WTC11 (cell line): ENCODE measurements around the gene BAIAP2L2. TPM values are rescaled to one million over a fixed set of nuclear protein-coding genes. Genes with fewer than 3 reads are reported as not detected.

Experiments used
- ATAC-seq: fragments of 200-7000 bp; cut with Tn5 transposase; 2 replicates; pipeline ENCODE4 v1.10.0; 2021; ENCODE audit warnings: mild to moderate bottlenecking, moderate library complexity
- CTCF ChIA-PET: fragments of 300-600 bp; sonication (Branson Sonifier 250); formaldehyde crosslinking; loops from one replicate; lab custom pipeline; 2021; ENCODE audit warnings: antibody characterized with exemption; lab: Charles Lee
- POLR2A ChIA-PET: fragments of 350-600 bp; sonication (Branson Sonifier 250); formaldehyde crosslinking; loops from one replicate; lab custom pipeline; 2021; ENCODE audit warnings: antibody characterized with exemption; lab: Charles Lee
- DNase-seq: peaks from one replicate; pipeline ENCODE4 v3.0.0; 2021; ENCODE audit warnings: low spot score
- H3K27ac Mint-ChIP-seq: 2 replicates; pipeline ENCODE4 v1.8.0; 2021; ENCODE audit warnings: mixed read lengths
- H3K27me3 Mint-ChIP-seq: 2 replicates; pipeline ENCODE4 v1.8.0; 2021; ENCODE audit warnings: low read depth, mild to moderate bottlenecking, moderate library complexity, mixed read lengths
- H3K36me3 Mint-ChIP-seq: 2 replicates; pipeline ENCODE4 v1.8.0; 2021; ENCODE audit warnings: mixed read lengths
- H3K4me1 Mint-ChIP-seq: 2 replicates; pipeline ENCODE4 v1.8.0; 2022; ENCODE audit warnings: mixed read lengths
- H3K4me3 Mint-ChIP-seq: 2 replicates; pipeline ENCODE4 v1.8.0; 2021; ENCODE audit warnings: mild to moderate bottlenecking, moderate library complexity, mixed read lengths
- H3K9me3 Mint-ChIP-seq: 2 replicates; pipeline ENCODE4 v1.8.0; 2021; ENCODE audit warnings: mixed read lengths
- CREB1 ChIP-seq: sonication (generic); formaldehyde crosslinking; IDR thresholded peaks from 2 replicates; pipeline ENCODE4 v1.8.0; 2023; ENCODE audit warnings: mild to moderate bottlenecking, missing genetic modification reagents
- FOXP1 ChIP-seq: sonication (generic); formaldehyde crosslinking; IDR thresholded peaks from 2 replicates; pipeline ENCODE4 v1.8.0; 2022; ENCODE audit warnings: missing genetic modification reagents, mild to moderate bottlenecking, moderate library complexity, borderline replicate concordance
- JUN ChIP-seq: sonication (generic); formaldehyde crosslinking; IDR thresholded peaks from 2 replicates; pipeline ENCODE4 v1.8.0; 2023; ENCODE audit warnings: mild to moderate bottlenecking, missing genetic modification reagents
- MYBL2 ChIP-seq: sonication (generic); formaldehyde crosslinking; IDR thresholded peaks from 2 replicates; pipeline ENCODE4 v1.8.1; 2023; ENCODE audit warnings: mild to moderate bottlenecking, moderate library complexity, missing genetic modification reagents
- SMAD4 ChIP-seq: sonication (generic); formaldehyde crosslinking; IDR thresholded peaks from 2 replicates; pipeline ENCODE4 v1.8.0; 2022; ENCODE audit warnings: mild to moderate bottlenecking, missing genetic modification reagents
- SP1 ChIP-seq: sonication (generic); formaldehyde crosslinking; conservative IDR thresholded peaks from 2 replicates; pipeline ENCODE4 v1.8.1; 2022; ENCODE audit warnings: missing genetic modification reagents
- TP53 ChIP-seq: sonication (generic); formaldehyde crosslinking; IDR thresholded peaks from 2 replicates; pipeline ENCODE4 v1.8.1; 2023; ENCODE audit warnings: mild to moderate bottlenecking, missing genetic modification reagents
- ZNF396 ChIP-seq: fragments of 250-450 bp; sonication (Bioruptor Pico); IDR thresholded peaks from 2 replicates; pipeline ENCODE4 v1.8.0; 2021; ENCODE audit warnings: mild to moderate bottlenecking, moderate library complexity, borderline replicate concordance
- total RNA-seq: library from RNA; stranded (reverse); gene quantifications from 3 replicates; pipeline ENCODE4 v1.2.3, GENCODE V29; 2021
- TF ChIP-seq, protein P1 (sequence below): sonication (generic); formaldehyde crosslinking; IDR thresholded peaks from 2 replicates; pipeline ENCODE4 v1.8.0; 2023; ENCODE audit warnings: mild to moderate bottlenecking, missing genetic modification reagents
- TF ChIP-seq, protein P2 (sequence below): sonication (generic); formaldehyde crosslinking; IDR thresholded peaks from 2 replicates; pipeline ENCODE4 v1.8.0; 2022; ENCODE audit warnings: mild to moderate bottlenecking, missing genetic modification reagents
- TF ChIP-seq, protein P3 (sequence below): sonication (generic); formaldehyde crosslinking; IDR thresholded peaks from 2 replicates; pipeline ENCODE4 v1.8.0; 2022; ENCODE audit warnings: mild to moderate bottlenecking, missing genetic modification reagents
- TF ChIP-seq, protein P4 (sequence below): sonication (generic); formaldehyde crosslinking; conservative IDR thresholded peaks from 2 replicates; pipeline ENCODE4 v1.8.1; 2023; ENCODE audit warnings: mild to moderate bottlenecking, low read depth, missing genetic modification reagents, moderate library complexity
- TF ChIP-seq, protein P5 (sequence below): fragments of 250-450 bp; sonication (Bioruptor Pico); IDR thresholded peaks from 2 replicates; pipeline ENCODE4 v1.8.0; 2021; ENCODE audit warnings: mild to moderate bottlenecking

The BAIAP2L2 gene
- total RNA-seq, 1 experiment from 2014 or later, result 3.0 TPM

DNA sequence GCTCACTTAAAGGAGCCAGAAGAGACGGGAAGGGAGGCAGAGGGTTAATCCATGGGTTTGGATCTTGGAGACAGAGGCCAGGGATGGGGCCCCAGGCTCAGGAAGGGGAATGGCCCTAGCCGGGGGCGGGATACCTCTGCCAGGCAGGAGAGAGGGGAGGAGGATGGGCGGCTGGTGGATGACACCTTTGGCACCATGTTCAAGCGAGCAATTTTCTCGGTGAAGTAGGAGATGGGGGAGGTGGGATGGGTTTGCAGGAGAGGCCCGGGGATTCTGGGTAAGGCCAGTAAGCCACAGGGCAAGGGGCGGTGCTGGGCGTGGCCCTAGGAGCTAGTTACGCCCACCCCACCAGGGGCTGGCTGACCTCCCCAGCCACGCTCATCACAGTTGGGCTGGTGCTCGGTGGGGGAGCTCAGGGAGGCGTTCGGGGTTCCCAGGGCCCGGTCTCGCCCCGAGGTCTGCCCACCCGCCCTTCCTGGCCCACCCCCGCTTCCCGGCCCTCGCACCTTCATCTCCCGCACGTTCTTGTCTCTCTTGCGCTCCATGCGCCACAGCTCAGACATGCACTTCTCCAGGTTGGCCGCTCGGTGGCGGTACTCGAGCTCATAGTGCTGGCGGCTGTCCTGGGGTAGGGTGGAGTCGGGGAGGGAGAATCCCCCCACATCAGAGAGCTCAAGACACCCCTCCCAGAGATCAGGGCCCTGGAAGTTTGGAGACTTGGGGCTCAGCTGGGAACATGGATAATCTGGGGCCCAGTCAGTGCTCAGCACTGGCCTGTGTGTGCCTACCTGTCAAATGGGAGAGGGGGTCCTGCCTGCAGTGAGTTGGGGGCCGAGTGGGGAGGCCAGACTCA, 12.7 kb downstream of the BAIAP2L2 start (continued):
- TF ChIP-seq, protein P1, sequence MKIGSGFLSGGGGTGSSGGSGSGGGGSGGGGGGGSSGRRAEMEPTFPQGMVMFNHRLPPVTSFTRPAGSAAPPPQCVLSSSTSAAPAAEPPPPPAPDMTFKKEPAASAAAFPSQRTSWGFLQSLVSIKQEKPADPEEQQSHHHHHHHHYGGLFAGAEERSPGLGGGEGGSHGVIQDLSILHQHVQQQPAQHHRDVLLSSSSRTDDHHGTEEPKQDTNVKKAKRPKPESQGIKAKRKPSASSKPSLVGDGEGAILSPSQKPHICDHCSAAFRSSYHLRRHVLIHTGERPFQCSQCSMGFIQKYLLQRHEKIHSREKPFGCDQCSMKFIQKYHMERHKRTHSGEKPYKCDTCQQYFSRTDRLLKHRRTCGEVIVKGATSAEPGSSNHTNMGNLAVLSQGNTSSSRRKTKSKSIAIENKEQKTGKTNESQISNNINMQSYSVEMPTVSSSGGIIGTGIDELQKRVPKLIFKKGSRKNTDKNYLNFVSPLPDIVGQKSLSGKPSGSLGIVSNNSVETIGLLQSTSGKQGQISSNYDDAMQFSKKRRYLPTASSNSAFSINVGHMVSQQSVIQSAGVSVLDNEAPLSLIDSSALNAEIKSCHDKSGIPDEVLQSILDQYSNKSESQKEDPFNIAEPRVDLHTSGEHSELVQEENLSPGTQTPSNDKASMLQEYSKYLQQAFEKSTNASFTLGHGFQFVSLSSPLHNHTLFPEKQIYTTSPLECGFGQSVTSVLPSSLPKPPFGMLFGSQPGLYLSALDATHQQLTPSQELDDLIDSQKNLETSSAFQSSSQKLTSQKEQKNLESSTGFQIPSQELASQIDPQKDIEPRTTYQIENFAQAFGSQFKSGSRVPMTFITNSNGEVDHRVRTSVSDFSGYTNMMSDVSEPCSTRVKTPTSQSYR, result peak; percentile 66; the same call in 1 of the 2 replicates
- peak; percentile 67; the same call in 1 of the 2 replicates for TF ChIP-seq CREB1
- no peak for TF ChIP-seq JUN (CRISPR knock-in tag)
- TF ChIP-seq, protein P2, sequence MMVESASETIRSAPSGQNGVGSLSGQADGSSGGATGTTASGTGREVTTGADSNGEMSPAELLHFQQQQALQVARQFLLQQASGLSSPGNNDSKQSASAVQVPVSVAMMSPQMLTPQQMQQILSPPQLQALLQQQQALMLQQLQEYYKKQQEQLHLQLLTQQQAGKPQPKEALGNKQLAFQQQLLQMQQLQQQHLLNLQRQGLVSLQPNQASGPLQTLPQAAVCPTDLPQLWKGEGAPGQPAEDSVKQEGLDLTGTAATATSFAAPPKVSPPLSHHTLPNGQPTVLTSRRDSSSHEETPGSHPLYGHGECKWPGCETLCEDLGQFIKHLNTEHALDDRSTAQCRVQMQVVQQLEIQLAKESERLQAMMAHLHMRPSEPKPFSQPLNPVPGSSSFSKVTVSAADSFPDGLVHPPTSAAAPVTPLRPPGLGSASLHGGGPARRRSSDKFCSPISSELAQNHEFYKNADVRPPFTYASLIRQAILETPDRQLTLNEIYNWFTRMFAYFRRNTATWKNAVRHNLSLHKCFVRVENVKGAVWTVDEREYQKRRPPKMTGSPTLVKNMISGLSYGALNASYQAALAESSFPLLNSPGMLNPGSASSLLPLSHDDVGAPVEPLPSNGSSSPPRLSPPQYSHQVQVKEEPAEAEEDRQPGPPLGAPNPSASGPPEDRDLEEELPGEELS (CRISPR knock-in tag), result peak; percentile 55; the same call in 1 of the 2 replicates
- TF ChIP-seq, protein P3, sequence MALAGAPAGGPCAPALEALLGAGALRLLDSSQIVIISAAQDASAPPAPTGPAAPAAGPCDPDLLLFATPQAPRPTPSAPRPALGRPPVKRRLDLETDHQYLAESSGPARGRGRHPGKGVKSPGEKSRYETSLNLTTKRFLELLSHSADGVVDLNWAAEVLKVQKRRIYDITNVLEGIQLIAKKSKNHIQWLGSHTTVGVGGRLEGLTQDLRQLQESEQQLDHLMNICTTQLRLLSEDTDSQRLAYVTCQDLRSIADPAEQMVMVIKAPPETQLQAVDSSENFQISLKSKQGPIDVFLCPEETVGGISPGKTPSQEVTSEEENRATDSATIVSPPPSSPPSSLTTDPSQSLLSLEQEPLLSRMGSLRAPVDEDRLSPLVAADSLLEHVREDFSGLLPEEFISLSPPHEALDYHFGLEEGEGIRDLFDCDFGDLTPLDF, result no peak
- no peak for TF ChIP-seq FOXP1 (CRISPR knock-in tag)
- 0 out of 2 replicates have a peak, but pooled peaks have one; percentile 29 for TF ChIP-seq MYBL2 (CRISPR knock-in tag)
- peak; percentile 83 for TF ChIP-seq SP1 (CRISPR knock-in tag)
- TF ChIP-seq TP53 (CRISPR knock-in tag), result 0 out of 2 replicates have a peak, but pooled peaks have one; percentile 55

DNA sequence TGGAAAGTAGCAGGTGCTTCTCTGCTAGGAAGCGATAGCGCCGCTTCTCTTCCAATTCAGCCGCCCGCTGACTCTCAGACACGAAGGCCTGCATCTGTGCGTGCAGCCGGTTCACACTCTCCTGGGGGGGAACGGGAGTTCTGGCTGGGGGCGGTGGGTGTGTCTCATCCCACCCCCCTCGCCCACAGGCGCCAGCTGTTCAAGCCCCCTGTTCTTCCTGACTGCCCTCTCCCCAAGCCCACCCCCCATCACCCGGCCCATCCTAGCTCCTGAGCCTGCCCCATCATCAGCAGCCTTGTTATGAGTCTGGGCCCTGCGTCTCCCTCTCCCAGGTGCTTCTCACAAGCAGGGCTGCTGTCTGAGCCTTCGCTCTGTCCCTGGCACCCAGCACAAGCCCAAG, 13.4 kb downstream of the BAIAP2L2 start:
- Mint-ChIP-seq H3K36me3 (no peaks in the 10 kb centered on the region; the same call in 1 of the 2 replicates), H3K27me3 (peaks cover 7% of the 10 kb centered on the region), H3K4me3 (peak overlapping the region; percentile 72), H3K9me3 (no peaks in the 10 kb centered on the region), H3K4me1 (peaks cover 14% of the 10 kb centered on the region), H3K27ac (no peak overlapping the region)
- ATAC-seq, result peak; percentile 49
- CTCF ChIA-PET, result interaction anchor here (0.5 to 9.9 kb wide), 57 partner anchors 13 to 650 kb away, joined by 3 to 222 read pairs (median 6); partner anchors contain the start of genes BAIAP2L2, DMC1, GTPBP1 and MAFF
- TF ChIP-seq, protein P4, sequence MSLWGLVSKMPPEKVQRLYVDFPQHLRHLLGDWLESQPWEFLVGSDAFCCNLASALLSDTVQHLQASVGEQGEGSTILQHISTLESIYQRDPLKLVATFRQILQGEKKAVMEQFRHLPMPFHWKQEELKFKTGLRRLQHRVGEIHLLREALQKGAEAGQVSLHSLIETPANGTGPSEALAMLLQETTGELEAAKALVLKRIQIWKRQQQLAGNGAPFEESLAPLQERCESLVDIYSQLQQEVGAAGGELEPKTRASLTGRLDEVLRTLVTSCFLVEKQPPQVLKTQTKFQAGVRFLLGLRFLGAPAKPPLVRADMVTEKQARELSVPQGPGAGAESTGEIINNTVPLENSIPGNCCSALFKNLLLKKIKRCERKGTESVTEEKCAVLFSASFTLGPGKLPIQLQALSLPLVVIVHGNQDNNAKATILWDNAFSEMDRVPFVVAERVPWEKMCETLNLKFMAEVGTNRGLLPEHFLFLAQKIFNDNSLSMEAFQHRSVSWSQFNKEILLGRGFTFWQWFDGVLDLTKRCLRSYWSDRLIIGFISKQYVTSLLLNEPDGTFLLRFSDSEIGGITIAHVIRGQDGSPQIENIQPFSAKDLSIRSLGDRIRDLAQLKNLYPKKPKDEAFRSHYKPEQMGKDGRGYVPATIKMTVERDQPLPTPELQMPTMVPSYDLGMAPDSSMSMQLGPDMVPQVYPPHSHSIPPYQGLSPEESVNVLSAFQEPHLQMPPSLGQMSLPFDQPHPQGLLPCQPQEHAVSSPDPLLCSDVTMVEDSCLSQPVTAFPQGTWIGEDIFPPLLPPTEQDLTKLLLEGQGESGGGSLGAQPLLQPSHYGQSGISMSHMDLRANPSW (CRISPR knock-in tag), result no peak
- TF ChIP-seq, protein P5, sequence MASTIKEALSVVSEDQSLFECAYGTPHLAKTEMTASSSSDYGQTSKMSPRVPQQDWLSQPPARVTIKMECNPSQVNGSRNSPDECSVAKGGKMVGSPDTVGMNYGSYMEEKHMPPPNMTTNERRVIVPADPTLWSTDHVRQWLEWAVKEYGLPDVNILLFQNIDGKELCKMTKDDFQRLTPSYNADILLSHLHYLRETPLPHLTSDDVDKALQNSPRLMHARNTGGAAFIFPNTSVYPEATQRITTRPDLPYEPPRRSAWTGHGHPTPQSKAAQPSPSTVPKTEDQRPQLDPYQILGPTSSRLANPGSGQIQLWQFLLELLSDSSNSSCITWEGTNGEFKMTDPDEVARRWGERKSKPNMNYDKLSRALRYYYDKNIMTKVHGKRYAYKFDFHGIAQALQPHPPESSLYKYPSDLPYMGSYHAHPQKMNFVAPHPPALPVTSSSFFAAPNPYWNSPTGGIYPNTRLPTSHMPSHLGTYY (CRISPR knock-in tag), result no peak
- no peak for TF ChIP-seq SMAD4 (CRISPR knock-in tag)
- TF ChIP-seq ZNF396 (CRISPR knock-in tag), result no peak
- POLR2A ChIA-PET, result interaction anchor here (0.8 to 1.7 kb wide), 5 partner anchors 14 to 117 kb away, joined by 3 to 5 read pairs (median 5); partner anchors contain the start of gene BAIAP2L2
- DNase-seq, result no peak
